ENCODE data around the gene FKBP15. TPM values are rescaled to one million over a fixed set of nuclear protein-coding genes. Genes with fewer than 3 reads are reported as not detected.
"Not testable (repeated sequence)": the region's sequence is repeated elsewhere in the genome, so short reads cannot be mapped to it uniquely, and the experiment has no call there.

FKBP15 gene
- total RNA-seq, 2 donors from 2014 or later = 22.5 to 24.4 TPM

DNA sequence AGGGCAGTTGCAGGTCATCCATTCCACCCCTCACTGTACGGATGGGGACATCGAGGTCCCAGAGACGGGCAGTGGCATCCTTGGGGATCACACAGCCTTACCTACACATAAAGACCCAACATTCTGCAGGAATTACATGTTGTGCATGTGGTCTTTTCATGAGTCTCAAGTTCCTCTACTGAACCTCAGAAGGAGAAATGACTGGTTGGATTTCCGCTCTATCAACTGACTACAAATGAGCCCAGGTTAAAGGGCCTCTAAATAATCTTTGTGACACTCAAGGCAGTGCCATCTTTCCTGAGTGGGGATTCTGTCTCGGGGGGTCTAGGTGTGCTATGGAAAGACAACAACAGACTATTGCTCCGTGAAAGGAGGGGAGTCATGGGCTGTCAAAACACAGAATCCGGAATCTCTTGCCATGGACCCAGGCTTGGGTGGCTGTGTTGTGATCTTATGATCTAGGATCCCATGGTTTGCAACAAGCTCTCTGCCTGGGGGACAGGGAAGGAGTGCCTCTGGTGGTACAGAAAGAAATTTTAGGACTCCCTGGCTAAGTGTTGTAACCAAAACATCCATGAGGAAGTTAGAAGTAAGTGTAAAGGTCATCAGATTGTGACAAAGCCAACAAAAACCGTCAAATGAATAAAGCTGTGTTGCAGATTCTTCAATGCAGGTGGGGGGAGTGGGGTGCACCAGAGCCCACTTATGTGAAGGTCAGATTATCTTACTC is 72.1 kb downstream of the FKBP15 start:
- Histone ChIP-seq H3K4me3 (no peak overlapping the region), H3K27ac (no peak overlapping the region), H3K4me1 (no peaks in the 10 kb centered on the region), H3K27me3 (no peaks in the 10 kb centered on the region), H3K36me3 (no peaks in the 10 kb centered on the region), H3K9me3 (no peaks in the 10 kb centered on the region), H3K9ac (ENCODE audit: low read depth in 2 of 2, low read length in 2 of 2) (no peak overlapping the region)
- DNase-seq = no peak
- TF ChIP-seq, protein P1, sequence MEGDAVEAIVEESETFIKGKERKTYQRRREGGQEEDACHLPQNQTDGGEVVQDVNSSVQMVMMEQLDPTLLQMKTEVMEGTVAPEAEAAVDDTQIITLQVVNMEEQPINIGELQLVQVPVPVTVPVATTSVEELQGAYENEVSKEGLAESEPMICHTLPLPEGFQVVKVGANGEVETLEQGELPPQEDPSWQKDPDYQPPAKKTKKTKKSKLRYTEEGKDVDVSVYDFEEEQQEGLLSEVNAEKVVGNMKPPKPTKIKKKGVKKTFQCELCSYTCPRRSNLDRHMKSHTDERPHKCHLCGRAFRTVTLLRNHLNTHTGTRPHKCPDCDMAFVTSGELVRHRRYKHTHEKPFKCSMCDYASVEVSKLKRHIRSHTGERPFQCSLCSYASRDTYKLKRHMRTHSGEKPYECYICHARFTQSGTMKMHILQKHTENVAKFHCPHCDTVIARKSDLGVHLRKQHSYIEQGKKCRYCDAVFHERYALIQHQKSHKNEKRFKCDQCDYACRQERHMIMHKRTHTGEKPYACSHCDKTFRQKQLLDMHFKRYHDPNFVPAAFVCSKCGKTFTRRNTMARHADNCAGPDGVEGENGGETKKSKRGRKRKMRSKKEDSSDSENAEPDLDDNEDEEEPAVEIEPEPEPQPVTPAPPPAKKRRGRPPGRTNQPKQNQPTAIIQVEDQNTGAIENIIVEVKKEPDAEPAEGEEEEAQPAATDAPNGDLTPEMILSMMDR (IDR thresholded peaks at IDR 0.05) = no peak
- intact Hi-C loops (cut with DNase I) = no loop called here

DNA sequence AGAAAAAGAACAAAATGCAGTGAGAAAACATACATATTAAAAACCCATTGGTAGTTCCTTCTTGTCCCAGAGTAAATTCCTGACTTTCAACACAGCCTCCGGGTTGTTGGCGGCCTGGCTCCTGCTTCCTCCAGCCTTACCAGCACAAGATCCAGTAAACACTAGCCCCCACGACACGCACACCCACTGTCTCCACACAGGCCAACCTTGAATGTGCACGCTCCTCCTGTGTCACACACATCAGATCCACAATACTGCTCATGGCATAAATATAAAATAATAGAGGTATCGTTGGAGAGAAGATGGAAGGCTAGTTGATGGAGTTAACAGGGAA is 72.7 kb downstream of the FKBP15 start:
- intact Hi-C loops (cut with DNase I) = no loop called here
- Histone ChIP-seq H3K4me3 (no peak overlapping the region), H3K9me3 (no peaks in the 10 kb centered on the region), H3K9ac (ENCODE audit: low read depth in 2 of 2, low read length in 2 of 2) (no peak overlapping the region), H3K36me3 (no peaks in the 10 kb centered on the region), H3K4me1 (no peaks in the 10 kb centered on the region), H3K27me3 (no peaks in the 10 kb centered on the region), H3K27ac (no peak overlapping the region)
- TF ChIP-seq, protein P1 (IDR thresholded peaks at IDR 0.05) = no peak
- no peak for DNase-seq

DNA sequence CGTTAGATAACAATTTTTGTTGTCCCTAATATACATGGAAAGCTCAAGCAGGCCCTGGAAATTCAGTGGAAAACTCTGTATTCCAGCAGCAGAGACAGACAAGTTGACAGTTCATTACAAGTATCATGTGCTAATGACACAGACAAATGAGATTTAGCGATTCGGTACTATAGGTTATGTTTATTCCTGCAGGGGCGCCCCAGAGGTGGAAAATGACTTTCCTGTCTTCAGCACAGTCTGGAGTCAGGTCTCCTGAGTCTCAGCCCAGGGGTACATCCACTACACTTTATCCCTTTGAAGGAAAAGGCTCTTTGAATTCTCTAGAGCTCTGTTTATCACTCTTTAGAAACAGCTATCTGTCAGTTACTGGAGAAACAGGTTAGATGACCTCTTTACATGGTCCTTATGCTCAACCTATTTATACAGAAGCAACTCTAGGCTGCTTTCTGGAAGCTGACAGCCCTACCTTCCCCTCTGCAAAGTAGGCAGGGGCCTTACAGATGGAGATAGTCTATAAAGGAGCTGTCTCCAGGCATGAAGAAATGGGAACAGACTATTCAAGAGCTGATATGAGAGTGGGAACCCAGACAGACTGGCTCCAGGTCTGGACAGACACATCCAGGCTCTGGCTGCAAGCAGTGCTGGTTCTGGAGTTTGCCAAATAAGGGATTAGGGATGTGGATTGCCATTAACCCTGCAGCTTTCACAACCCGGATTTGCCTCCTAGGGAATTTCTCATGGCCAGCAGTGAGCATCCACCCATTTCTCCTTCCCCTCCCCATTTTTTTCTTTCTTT is 77.4 kb downstream of the FKBP15 start:
- no peaks in the 10 kb centered on the region for H3K27me3 ChIP-seq
- intact Hi-C loops (cut with DNase I) = no loop called here
- DNase-seq = no peak
- H3K4me1 ChIP-seq = no peaks in the 10 kb centered on the region
- TF ChIP-seq, protein P1 (IDR thresholded peaks at IDR 0.05) = no peak
- H3K9ac ChIP-seq (ENCODE audit: low read depth in 2 of 2, low read length in 2 of 2) = no peak overlapping the region
- H3K36me3 ChIP-seq = no peaks in the 10 kb centered on the region
- no peaks in the 10 kb centered on the region for H3K9me3 ChIP-seq
- no peak overlapping the region for H3K4me3 ChIP-seq
- H3K27ac ChIP-seq = no peak overlapping the region

DNA sequence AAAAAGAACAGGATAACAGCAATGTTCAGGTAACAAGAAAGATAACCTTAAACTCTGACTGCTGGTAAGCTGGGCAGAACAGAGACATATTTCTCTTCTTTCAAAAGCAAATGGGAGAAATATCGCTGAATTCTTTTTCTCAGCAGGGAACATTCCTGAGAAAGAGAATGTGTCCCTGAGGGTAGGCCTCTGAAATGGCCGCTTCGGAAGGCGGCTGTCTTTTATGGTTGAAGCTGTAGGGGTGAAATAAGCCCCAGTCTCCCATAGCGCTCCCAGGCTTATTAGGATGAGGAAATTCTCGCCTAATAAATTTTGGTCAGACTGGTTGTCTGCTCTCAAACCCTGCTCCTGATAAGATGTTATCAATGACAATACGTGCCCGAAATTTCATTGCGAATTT is 80.2 kb downstream of the FKBP15 start:
- H3K4me1 ChIP-seq; H3K9me3 ChIP-seq; intact Hi-C loops (cut with DNase I); H3K4me3 ChIP-seq; H3K36me3 ChIP-seq; H3K27me3 ChIP-seq; DNase-seq; H3K9ac ChIP-seq (ENCODE audit: low read depth in 2 of 2, low read length in 2 of 2); H3K27ac ChIP-seq: not testable (repeated sequence)

DNA sequence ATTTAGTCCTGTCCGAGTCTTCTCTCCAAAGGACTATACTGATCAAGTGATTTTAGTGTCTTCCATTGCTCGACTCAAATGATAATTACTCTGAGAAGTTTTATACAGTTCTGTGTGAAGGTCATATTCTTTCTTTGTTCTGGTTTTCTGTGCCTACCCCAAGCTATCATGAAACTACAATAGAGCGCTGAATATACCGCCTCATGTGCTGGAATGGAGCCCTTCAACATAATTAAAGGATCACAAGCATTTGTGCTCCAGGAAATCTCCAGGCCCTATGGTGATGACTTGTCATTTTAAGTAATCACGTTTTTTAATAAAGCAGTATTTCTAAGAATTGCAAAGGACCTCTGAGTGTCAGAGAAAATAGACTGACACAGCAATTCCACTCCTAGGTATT is 81.1 kb downstream of the FKBP15 start:
- Histone ChIP-seq H3K9me3 (no peaks in the 10 kb centered on the region), H3K27ac (no peak overlapping the region), H3K4me1 (no peaks in the 10 kb centered on the region), H3K9ac (ENCODE audit: low read depth in 2 of 2, low read length in 2 of 2) (no peak overlapping the region), H3K4me3 (no peak overlapping the region), H3K36me3 (no peaks in the 10 kb centered on the region), H3K27me3 (no peaks in the 10 kb centered on the region)
- TF ChIP-seq, protein P1 (IDR thresholded peaks at IDR 0.05) = no peak
- intact Hi-C loops (cut with DNase I) = no loop called here
- no peak for DNase-seq
